ENCODE results near the gene GPR108.

Gene GPR108

DNA sequence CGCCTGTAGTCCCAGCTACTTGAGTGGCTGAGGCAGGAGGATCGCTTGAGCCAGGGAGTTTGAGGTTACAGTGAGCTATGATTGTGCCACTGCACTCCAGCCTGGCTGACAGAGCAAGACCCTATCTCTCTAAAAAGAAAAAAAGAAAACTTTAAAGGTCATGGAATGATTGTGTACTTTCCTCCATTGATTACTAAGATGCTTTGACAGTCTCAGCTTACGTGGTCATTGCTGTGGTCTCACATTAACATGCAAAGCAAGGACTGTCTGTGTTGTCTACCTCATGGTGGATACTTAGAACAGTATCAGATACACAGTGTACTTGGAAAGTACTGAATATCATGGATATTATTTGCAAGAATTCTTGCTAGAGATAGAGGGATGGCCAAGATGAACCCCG is 53.4 kb downstream of the GPR108 start:
- no peaks in the 10 kb centered on the region for H3K4me1 ChIP-seq
- no peak overlapping the region for H3K4me3 ChIP-seq (ENCODE audit: low read depth, low read length)
- no peaks in the 10 kb centered on the region for H3K27me3 ChIP-seq (ENCODE audit: control insufficient read depth, insufficient read depth, low read length)
- no peak overlapping the region for H3K27ac ChIP-seq
- TF ChIP-seq, protein P1, sequence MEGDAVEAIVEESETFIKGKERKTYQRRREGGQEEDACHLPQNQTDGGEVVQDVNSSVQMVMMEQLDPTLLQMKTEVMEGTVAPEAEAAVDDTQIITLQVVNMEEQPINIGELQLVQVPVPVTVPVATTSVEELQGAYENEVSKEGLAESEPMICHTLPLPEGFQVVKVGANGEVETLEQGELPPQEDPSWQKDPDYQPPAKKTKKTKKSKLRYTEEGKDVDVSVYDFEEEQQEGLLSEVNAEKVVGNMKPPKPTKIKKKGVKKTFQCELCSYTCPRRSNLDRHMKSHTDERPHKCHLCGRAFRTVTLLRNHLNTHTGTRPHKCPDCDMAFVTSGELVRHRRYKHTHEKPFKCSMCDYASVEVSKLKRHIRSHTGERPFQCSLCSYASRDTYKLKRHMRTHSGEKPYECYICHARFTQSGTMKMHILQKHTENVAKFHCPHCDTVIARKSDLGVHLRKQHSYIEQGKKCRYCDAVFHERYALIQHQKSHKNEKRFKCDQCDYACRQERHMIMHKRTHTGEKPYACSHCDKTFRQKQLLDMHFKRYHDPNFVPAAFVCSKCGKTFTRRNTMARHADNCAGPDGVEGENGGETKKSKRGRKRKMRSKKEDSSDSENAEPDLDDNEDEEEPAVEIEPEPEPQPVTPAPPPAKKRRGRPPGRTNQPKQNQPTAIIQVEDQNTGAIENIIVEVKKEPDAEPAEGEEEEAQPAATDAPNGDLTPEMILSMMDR (IDR thresholded peaks at IDR 0.05): no peak
- no peak overlapping the region for H2AFZ ChIP-seq
- no peak overlapping the region for H3K4me2 ChIP-seq (ENCODE audit: low read length)
- no peaks in the 10 kb centered on the region for H3K36me3 ChIP-seq (ENCODE audit: control insufficient read depth, insufficient read depth, low read length)
- H3K79me2 ChIP-seq: no peaks in the 10 kb centered on the region
- no peaks in the 10 kb centered on the region for H3K9me3 ChIP-seq (ENCODE audit: control insufficient read depth, low read length)
- no peak overlapping the region for H3K9ac ChIP-seq

DNA sequence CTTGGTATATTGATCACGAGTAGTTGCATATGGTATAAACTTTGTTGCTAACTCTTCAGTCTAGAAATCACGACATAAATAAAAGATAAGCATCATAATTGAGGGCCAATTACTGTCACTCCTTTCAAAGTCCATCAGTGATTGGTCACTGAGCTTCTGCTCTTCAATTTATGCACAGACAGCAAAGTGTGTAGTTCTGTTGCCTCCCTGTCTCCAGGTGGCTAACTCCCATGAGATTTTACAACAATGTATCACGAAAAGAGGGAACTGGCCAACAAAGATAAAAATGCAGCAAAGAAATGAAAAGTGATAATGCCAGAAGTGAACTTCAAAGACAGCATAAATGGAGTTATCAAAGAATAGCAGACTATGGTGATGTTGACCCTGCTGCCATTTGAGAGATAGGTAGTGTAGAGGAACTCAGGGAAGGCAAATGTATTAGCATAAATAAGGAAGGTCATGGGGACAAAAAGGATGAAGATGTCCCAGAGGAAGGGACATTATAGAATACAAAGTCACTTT is 54.7 kb downstream of the GPR108 start:
- TF ChIP-seq, protein P1 (IDR thresholded peaks at IDR 0.05): no peak
- H3K9me3 ChIP-seq (ENCODE audit: control insufficient read depth, low read length): no peaks in the 10 kb centered on the region
- no peak overlapping the region for H3K4me3 ChIP-seq (ENCODE audit: low read depth, low read length)
- no peaks in the 10 kb centered on the region for H3K4me1 ChIP-seq
- no peaks in the 10 kb centered on the region for H3K27me3 ChIP-seq (ENCODE audit: control insufficient read depth, insufficient read depth, low read length)
- H2AFZ ChIP-seq: no peak overlapping the region
- H3K27ac ChIP-seq: no peak overlapping the region
- no peak overlapping the region for H3K4me2 ChIP-seq (ENCODE audit: low read length)
- no peaks in the 10 kb centered on the region for H3K36me3 ChIP-seq (ENCODE audit: control insufficient read depth, insufficient read depth, low read length)
- no peak overlapping the region for H3K9ac ChIP-seq
- no peaks in the 10 kb centered on the region for H3K79me2 ChIP-seq

- Histone ChIP-seq H3K9ac (no peak overlapping the region), H3K4me3 (ENCODE audit: low read depth, low read length) (no peak overlapping the region), H3K36me3 (ENCODE audit: control insufficient read depth, insufficient read depth, low read length) (no peaks in the 10 kb centered on the region), H3K27ac (no peak overlapping the region), H3K79me2 (no peaks in the 10 kb centered on the region), H3K4me2 (ENCODE audit: low read length) (no peak overlapping the region), H2AFZ (no peak overlapping the region), H3K4me1 (no peaks in the 10 kb centered on the region), H3K27me3 (ENCODE audit: control insufficient read depth, insufficient read depth, low read length) (no peaks in the 10 kb centered on the region), H3K9me3 (ENCODE audit: control insufficient read depth, low read length) (no peaks in the 10 kb centered on the region)
- TF ChIP-seq, protein P1 (IDR thresholded peaks at IDR 0.05): no peak
Measured at GRCh38 chr19:6680141-6680540, 57.2 kb downstream of the GPR108 start.

All from parathyroid adenoma (tissue), 2 donors.